GM18505 (cell line): ENCODE data around the gene NTHL1.

Experiments
- ATAC-seq: cut with Tn5 transposase; IDR thresholded peaks from one replicate; pipeline ENCODE4 v1.9.1; 2021; ENCODE audit not compliant: unreplicated experiment
- POLR2A ChIP-seq: IDR thresholded peaks from 4 replicates; pipeline ENCODE4 v1.6.1; 2011; ENCODE audit warnings: borderline replicate concordance; ENCODE audit not compliant: insufficient read depth, insufficient read length; ENCODE audit errors: extremely low read depth

The NTHL1 gene

DNA sequence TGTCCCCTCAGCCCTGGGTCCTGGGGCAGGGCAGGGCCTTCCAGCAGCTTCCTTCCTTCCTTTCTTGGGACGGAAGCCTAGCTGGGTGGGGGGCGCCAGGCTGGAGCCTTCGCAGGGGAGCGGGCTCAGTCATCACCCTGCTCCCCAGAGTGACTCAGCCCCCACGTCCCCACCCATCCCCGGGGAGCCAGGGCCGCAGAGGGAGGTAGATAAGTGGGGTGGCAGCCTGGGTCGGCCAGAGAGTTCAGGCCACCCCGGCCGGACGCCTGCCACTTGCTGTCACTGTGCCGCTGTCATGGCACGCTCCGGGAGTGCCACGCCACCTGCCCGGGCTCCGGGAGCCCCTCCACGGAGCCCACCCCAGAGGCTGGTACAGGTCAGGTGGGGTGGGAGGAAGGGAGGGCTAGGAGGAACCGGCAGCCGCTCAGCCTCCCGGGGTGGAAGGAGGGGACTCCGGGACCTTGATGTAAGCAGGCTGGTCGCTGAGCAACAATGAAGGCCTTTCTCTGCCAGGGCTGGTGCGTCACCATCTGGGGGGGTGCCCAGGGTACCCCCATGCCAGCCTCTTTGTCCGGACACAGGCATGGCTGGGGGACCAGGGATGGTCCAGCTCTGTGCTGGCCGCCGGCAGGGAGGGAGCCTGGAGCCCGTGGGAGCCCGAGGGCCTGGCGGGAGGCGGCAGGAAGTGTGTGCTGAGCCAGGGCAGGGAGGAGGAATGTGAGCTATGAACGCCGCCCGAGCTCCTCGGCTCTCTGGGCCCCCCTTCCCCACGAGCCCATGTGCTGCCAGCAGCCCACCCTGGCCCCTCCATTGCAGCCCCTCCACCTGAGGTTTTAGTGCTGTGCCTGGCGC is 14.4 kb downstream of the NTHL1 start:
- ATAC-seq, result no peak
- TF ChIP-seq POLR2A, result no peak

DNA sequence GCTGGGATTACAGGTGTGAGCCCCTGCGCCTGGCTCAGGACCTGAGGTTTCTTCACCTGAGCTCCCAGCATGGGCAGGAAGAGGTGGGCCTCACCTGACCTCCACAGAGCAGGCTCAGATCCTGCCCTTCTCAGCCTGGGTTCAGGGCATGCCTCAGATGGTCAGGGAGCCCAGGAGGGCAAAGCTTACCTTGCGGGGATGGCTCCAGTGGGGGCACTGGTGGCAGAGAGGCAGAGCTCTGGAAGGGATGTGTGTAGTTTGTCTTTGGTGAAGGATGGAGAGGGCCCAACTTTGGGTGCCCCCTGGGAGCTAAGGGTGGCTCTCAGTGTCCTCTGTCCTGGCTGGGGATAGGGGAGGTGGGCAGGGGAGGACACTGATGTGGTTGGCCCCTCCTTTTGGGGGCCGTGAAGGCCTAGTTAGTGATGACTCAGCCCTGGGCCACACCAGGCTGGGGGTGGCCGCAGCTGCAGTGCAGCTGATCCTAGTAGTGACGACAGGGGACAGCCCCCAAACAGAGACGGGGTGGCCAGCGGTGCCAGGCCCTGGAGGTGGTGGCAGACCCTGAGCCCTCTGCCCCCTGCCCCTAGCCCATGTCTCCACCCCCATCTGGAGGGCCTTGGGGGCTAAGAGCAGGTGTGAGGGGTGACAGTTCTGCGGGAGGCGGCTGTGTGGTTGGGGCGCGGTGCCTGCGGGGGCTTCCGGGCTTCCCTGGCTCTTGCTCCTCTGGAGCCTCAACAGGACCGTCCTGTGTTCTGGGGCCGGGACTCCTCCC is 15.2 kb downstream of the NTHL1 start:
- TF ChIP-seq POLR2A, result no peak
- no peak for ATAC-seq

DNA sequence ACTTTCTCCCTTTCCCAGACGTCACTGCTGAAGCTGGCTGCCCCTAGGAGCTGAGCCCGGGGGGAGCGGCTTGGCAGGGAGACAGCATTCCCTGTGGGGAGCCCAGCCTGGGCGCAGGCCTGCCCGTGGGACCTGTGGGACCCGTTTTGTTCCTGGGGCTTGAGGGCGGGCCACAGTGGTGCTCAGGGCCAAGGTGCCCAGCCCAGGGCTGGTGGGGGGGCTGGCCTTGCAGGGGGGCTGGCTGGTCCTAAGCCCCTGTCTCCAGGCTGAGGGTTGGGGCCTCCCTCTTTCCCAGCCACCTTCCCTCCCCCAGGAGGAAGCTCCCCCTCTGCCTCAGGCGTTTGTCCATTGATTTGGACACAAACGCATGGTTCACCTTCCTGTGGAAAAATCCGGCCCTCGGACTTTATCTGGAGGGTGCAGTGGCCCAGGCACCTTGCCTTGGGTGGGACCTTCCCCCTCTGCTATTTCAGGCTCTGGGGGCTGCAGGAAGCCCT is 16.5 kb downstream of the NTHL1 start:
- no peak for ATAC-seq
- TF ChIP-seq POLR2A, result no peak

DNA sequence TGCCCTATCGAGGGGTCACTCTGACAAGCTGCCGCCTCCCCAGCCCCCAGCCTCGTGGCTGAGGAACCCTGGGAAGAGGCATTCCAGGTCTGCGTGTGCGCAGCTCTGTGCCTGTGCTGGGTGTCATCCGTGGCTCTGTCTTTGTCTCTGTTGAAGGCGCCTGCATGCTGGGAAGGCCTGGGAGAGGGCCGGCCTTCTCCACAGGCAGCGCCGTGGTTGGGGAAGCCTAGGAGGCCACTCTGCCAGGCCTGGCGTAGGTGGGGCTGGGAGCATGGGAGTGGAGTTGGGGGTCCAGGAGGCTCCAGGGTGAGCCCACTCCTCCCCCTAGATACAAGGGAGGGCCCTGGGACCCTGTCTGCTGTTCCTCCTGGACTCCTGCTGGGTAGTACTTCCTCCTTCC is 17.6 kb downstream of the NTHL1 start:
- no peak for ATAC-seq
- TF ChIP-seq POLR2A, result no peak

DNA sequence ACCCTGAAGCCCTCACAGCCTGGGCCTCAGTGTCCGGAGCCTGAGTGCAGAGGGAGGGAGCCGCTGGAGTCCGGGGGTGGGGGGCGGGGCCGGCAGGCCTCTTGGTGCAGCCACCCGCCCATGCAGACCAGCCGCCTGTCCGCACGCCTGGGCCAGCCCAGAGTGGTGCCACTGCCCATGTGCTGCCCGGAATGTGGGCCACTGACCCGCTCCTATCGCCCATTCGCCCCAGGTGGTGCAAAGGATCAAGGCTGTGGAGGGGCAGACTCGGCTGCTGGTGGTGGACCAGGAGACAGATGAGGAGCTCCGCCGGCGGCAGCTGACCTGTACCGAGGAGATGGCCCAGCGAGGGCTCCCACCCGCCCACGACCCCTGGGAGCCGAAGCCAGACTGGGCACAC is 18.3 kb downstream of the NTHL1 start:
- no peak for TF ChIP-seq POLR2A
- no peak for ATAC-seq

DNA sequence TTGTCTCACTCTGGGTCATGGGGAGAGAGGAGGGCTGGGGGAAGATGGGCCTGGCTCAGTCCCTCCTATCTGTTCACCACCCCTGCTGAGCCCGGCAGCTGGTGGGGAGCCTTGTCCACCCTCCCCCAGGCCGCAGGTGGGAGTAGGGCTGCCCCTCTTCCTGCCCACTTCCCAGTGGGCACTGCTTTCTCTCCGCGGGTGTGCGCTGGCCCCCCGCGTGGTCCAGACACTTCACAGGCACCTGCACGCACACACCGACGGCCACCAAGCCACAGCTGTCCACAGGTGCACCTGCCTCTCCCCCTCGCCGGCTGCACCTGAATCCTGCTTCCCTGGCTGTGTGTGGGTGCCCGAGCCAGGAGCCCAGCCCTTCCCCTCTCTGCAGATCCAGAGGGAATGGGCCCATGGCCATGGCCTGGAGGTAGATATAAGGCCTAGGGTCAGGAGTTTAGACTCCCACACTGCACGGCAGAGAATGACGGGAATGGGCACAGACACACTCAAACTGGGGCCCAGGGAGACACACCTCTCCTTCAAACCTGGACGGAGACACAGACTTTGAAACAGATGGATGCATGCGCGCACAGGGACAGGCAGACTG is 18.9 kb downstream of the NTHL1 start:
- no peak for ATAC-seq
- TF ChIP-seq POLR2A, result no peak

DNA sequence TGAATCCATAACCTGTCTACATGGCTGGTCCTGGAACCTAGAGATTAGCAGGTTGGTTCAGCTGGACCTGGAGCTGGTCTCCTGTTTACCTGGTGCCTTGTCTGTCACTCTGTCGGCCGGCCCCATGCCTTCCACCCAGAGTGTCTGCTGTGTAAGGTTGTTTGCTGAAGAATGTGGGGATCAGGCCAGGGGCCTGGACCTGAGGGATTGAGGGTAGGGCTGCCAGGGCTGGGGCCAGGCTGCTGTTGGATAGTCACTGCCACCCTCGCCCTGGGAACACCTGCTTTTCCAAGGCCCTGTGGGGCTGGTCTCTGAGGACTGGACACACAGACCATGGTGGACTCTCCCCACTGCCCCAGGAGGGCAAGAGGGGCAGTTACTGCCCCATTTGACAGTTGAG is 19.5 kb downstream of the NTHL1 start:
- no peak for ATAC-seq
- TF ChIP-seq POLR2A, result no peak

DNA sequence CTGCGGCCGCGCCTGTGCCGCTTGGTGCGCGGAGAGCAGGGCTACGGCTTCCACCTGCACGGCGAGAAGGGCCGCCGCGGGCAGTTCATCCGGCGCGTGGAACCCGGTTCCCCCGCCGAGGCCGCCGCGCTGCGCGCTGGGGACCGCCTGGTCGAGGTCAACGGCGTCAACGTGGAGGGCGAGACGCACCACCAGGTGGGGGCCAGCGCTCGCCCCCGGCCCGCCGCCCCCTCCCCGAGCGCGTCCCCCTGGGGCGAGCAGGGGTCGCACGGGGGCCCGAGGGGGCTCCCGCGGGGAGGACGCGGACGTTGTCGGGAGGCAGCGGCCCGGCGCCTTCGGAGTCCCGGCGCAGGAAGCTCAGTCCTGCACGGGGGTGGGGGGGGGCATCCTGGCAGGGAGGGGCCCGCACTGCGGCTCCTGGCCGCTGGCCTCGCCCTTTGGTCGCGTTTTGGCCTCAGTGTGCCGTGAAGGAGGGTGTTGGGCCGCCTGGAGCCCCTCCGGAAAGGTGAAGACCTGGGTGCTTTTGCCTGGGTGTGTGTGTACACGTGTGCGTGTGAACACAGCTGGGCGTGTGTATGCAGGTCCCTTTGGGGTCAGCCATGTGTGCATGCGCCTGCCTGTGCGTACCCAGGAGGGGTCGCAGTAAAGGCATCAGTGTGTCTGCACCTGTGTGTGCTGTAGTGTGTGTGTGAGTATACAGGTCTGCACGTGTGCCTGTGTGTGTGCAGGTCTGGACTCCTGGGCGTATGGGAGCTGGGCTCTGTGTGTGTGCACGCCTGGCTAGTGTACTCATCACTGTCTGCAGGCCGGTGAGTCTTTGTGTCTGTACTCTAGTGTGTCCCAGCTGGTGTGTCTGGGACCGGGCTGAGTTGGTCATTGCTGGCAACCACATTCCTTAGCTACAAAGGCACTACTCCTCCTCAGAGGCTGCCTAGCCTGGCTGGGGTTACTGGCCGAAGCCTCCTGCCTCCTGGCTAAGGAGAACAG is 20.3 kb downstream of the NTHL1 start:
- ATAC-seq, result no peak
- TF ChIP-seq POLR2A, result no peak

DNA sequence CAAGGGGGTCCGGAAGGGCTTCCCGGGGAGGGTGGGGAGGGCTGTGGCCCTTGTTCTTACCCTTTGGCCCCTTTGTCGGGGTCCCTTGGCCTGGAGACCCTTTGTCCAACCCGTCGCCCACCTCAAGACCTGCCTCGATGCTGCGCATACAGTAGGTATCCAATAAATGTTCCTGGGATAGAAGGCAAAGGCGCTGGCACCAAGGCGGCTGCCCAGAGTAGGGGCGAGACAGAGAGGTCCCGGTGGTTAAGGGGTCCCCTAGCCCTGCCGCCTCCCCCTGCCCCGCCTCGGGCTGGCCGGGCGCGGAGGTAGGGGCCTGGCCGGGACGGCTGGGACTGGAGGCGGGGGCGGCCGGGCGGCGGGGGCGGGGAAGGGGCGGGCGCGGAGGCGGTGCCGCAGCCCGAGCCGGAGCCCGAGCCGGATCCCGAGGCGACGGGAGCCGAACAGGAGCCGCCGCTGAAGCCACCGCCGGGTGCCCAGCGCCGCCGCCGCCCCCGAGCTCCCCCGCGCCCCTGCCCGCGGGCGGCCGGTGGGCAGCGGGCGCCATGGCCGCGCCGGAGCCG is 21.1 kb downstream of the NTHL1 start, which contains the start of gene NHERF2:
TSS of gene NHERF2 (plus strand) at position 442 of the 563 bp plus-strand sequence. CDS start at position 546, 104 bp downstream.
- ATAC-seq, result no peak
- TF ChIP-seq POLR2A, result no peak

DNA sequence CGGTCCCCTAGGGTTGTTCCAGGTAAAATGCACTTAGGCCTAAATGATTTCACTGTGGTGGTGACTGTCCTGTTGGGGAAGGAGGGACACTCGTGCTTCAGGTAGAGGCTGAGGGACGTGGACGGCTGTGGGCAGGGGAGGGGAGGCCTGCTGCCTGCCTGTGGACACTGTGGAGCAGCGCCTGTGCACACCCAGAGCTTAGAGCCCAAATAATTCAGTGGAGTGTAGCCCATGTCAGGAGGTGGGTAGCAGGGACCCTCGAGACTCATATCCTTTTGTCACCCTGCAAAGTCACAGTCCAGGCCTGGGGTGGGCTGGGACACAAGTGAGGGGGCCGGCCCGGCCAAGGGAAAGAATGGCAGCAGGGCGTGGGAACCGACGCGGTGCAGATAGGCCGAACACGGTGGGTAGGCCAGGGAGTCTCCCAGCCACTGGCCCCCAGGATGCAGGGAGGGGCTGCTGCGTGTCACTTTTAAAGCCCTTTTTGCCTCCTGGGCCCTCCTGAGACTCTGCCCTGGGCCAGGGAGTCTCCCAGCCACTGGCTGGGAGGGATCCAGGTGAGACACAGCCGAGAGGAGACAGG is 21.7 kb downstream of the NTHL1 start:
- TF ChIP-seq POLR2A, result no peak

DNA sequence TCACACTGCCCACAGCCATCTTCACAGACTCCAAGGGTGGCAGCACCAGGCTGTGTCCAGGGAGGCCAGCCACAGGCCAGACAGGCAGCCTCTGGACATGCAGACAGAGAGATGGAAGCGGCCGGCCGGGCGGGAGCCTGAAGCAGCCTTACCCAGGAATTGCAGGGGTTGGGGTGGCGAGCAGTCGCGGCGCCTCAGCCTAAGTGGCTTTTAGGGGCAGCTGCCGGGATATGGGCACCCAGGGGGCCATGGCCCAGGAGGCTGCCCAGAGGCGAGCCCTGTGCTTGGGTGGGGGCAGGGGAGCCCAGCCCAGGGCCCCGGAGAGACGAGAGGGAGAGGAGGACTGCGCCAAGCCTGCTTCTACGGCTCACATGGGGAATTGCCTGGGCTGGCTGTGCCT is 22.4 kb downstream of the NTHL1 start:
- TF ChIP-seq POLR2A, result no peak
- ATAC-seq, result no peak

More for the DNA sequence above, 21.7 kb downstream of the NTHL1 start:
- ATAC-seq, result no peak

DNA sequence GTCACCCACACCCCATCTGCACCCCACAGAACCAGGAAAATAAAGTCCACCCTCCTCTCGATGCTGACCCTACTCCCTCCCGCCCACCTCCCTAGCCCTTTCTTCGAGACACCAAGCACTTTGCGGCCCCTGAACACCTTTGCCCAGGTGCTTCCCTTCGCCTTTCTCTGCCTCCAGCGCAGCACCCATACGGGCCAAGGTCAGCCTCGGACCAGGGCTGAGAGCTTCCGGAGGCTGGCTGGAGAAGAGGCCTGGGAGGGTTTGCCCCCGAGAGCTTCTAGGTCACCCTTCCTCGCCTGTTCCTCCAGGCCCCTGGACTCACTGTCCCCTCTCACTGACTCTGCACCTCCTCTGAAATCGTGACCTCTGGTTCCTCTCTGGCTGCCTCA is 23.6 kb downstream of the NTHL1 start:
- no peak for TF ChIP-seq POLR2A
- ATAC-seq, result no peak
